Neutrophil (primary cell): ENCODE data around the gene CELF2.

Experiments
- H3K27ac ChIP-seq: fragments of 200-600 bp; sonication (generic); 2 replicates; pipeline ENCODE4 v1.5.1; 2016; ENCODE audit warnings: mild to moderate bottlenecking, moderate library complexity
- H3K27me3 ChIP-seq: fragments of 200-600 bp; sonication (generic); 2 replicates; pipeline ENCODE4 v1.6.0; 2016; ENCODE audit warnings: mild to moderate bottlenecking
- H3K36me3 ChIP-seq: fragments of 200-600 bp; sonication (generic); 2 replicates; pipeline ENCODE4 v1.5.1; 2017
- H3K4me1 ChIP-seq, 2 experiments: fragments of 200-600 bp in 1 of 2; sonication (generic) in 1 of 2; 1 replicate in 1 of 2; 2 replicates in 1 of 2; pipeline versions ENCODE4 v1.5.1 to v1.6.1; 2013 to 2016; ENCODE audit warnings: low read depth in 1 of 2, low read length in 1 of 2, mild to moderate bottlenecking in 1 of 2, moderate library complexity in 1 of 2; ENCODE audit not compliant: control insufficient read depth in 1 of 2, insufficient read depth in 1 of 2
- H3K4me3 ChIP-seq, 2 experiments: fragments of 200-600 bp in 1 of 2; sonication (generic) in 1 of 2; 1 replicate in 1 of 2; 2 replicates in 1 of 2; pipeline ENCODE4 v1.5.1; 2013 to 2016; ENCODE audit warnings: low read depth in 1 of 2, low read length in 1 of 2, mild to moderate bottlenecking in 1 of 2, moderate library complexity in 1 of 2
- H3K9me3 ChIP-seq: fragments of 200-600 bp; sonication (generic); 2 replicates; pipeline ENCODE4 v1.5.1; 2016
- TF ChIP-seq, protein P1 (sequence below): fragments of 200-600 bp; sonication (generic); IDR thresholded peaks from 2 replicates; pipeline ENCODE4 v1.5.1; 2016; ENCODE audit warnings: antibody characterized with exemption

The CELF2 gene

DNA sequence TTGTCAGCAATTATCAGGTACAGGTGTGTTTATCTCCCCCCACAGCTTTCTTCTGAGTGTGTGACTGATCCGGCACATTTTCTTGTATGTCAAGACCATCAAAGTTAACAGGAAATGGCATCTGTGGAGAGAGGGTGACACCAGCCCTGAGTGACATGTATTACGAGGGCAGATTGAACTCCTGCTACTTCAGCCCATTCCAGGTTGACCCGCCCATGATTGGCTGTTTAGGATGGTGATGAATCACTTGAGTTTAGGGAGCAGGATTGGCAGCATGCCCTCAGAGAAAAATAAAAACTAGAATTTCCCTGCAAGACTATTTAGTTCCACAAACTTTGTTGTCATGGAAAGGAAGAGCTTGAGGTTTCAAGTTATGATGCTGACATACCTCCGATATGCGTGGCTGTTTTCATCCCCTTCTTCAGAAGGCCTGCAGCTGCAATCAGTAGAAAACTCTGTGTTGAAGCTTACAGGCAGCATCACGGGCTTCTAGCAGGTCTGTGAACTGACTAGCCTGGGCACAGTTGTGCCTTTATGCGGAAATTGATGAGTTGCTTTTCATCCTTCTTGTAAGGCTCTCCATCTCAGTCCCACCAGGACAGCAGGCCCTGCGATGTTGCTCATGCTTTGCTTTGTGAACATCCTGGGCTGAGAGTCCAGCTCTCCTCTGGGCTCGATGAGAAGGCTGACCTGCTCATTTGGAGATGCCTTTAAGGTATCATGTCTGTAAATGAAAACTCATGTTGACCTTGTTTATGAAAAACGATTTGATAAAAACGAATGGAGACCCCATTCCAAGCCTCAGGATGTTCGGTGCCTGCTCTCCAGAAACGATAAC lies 8.0 kb upstream of the CELF2 start:
- Histone ChIP-seq H3K4me3 (no peak overlapping the region), H3K27ac (no peak overlapping the region), H3K9me3 (no peaks in the 10 kb centered on the region), H3K36me3 (no peaks in the 10 kb centered on the region), H3K27me3 (peaks cover 98% of the 10 kb centered on the region), H3K4me1 (peaks cover 0 to 16% of the 10 kb centered on the region in 2 experiments)
- TF ChIP-seq, protein P1, sequence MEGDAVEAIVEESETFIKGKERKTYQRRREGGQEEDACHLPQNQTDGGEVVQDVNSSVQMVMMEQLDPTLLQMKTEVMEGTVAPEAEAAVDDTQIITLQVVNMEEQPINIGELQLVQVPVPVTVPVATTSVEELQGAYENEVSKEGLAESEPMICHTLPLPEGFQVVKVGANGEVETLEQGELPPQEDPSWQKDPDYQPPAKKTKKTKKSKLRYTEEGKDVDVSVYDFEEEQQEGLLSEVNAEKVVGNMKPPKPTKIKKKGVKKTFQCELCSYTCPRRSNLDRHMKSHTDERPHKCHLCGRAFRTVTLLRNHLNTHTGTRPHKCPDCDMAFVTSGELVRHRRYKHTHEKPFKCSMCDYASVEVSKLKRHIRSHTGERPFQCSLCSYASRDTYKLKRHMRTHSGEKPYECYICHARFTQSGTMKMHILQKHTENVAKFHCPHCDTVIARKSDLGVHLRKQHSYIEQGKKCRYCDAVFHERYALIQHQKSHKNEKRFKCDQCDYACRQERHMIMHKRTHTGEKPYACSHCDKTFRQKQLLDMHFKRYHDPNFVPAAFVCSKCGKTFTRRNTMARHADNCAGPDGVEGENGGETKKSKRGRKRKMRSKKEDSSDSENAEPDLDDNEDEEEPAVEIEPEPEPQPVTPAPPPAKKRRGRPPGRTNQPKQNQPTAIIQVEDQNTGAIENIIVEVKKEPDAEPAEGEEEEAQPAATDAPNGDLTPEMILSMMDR, result no peak

DNA sequence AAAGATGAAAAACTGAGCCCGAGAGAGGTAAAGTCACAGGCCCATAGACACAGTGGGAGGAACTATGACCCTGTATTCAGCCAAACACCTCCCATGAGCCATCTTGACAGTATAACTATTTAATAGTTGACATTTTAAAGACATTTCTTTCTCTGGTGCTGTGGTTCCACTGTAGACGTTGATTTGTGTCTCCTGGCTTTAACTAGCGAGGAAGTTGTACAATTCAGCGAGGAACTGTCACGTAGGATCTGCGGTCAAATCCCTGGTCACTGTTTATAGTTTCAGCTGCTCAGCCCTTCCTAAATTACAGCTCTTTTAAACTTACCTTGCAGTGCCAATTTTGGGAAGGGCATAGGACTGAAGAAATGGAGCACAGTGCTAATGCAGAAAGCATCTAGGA lies 7.1 kb upstream of the CELF2 start:
- Histone ChIP-seq H3K9me3 (no peaks in the 10 kb centered on the region), H3K4me3 (no peak overlapping the region), H3K36me3 (no peaks in the 10 kb centered on the region), H3K27ac (no peak overlapping the region), H3K4me1 (peaks cover 0 to 16% of the 10 kb centered on the region in 2 experiments), H3K27me3 (peaks cover 98% of the 10 kb centered on the region)
- TF ChIP-seq, protein P1, result no peak

GRCh38 chr10:11011436-11011835 lies 6.2 kb upstream of the CELF2 start:
- Histone ChIP-seq H3K4me1 (peaks cover 0 to 16% of the 10 kb centered on the region in 2 experiments), H3K27ac (no peak overlapping the region), H3K4me3 (no peak overlapping the region), H3K9me3 (no peaks in the 10 kb centered on the region), H3K27me3 (peaks cover 98% of the 10 kb centered on the region), H3K36me3 (no peaks in the 10 kb centered on the region)
- TF ChIP-seq, protein P1, result no peak

DNA sequence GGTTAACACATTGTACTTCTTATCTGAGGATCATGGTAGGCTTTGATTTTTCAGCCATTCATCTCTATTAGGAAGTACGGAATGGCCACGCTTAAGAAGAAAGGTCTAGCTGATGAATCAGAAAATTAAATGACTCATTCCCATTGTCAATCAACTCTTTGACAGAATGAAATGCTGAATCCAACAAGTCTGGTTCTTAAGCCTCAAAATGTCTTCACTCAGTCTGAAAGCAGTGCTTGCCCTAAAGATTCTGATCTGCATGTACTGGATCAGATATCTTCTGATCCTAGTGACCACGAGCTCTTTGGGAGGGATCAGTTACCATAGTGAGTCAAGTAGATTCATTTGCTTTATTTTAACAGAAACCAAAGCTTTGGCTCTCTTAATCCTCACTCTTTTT lies 5.7 kb upstream of the CELF2 start:
- peaks cover 98% of the 10 kb centered on the region for H3K27me3 ChIP-seq
- no peak overlapping the region for H3K4me3 ChIP-seq
- TF ChIP-seq, protein P1, result no peak
- peaks cover 0 to 16% of the 10 kb centered on the region in 2 experiments for H3K4me1 ChIP-seq
- no peaks in the 10 kb centered on the region for H3K36me3 ChIP-seq
- H3K27ac ChIP-seq, result no peak overlapping the region
- H3K9me3 ChIP-seq, result no peaks in the 10 kb centered on the region

- Histone ChIP-seq H3K27ac (no peak overlapping the region), H3K4me1 (peaks cover 6 to 21% of the 10 kb centered on the region in 2 experiments), H3K36me3 (no peaks in the 10 kb centered on the region), H3K9me3 (no peaks in the 10 kb centered on the region), H3K27me3 (peaks cover 98% of the 10 kb centered on the region), H3K4me3 (no peak overlapping the region)
- TF ChIP-seq, protein P1, result no peak
Measured at GRCh38 chr10:11012421-11013295, 5.0 kb upstream of the CELF2 start.
